Measurements from ENCODE around the gene AIF1.

The AIF1 gene

GRCh38 chr6:31642798-31643570 lies 27.9 kb downstream of the AIF1 start:
- DNase-seq (ENCODE audit: low read depth), result no peak

GRCh38 chr6:31643818-31644454 lies 28.9 kb downstream of the AIF1 start:
- no peak for DNase-seq (ENCODE audit: low read depth)

- no peak for DNase-seq (ENCODE audit: low read depth)
These were observed 30.3 kb downstream of the AIF1 start for GRCh38 chr6:31645325-31645724.

- DNase-seq (ENCODE audit: low read depth), result peak; percentile 89
These were observed 36.7 kb downstream of the AIF1 start for GRCh38 chr6:31651602-31652191.

GRCh38 chr6:31652925-31653724 lies 38.1 kb downstream of the AIF1 start:
- peak; percentile 92 for DNase-seq (ENCODE audit: low read depth)

- DNase-seq (ENCODE audit: low read depth), result no peak
These were observed 39.7 kb downstream of the AIF1 start for GRCh38 chr6:31654574-31655348.

- no peak for DNase-seq (ENCODE audit: low read depth)
These were observed 40.6 kb downstream of the AIF1 start, which contains the start of gene APOM for GRCh38 chr6:31655349-31656237. Gene APOM (plus strand): TSS chr6:31655894. CDS start chr6:31655967, 73 bp downstream.

GRCh38 chr6:31657406-31658157 lies 42.5 kb downstream of the AIF1 start:
- DNase-seq (ENCODE audit: low read depth), result no peak

GRCh38 chr6:31658158-31658688 lies 43.2 kb downstream of the AIF1 start:
- DNase-seq (ENCODE audit: low read depth), result no peak

- no peak for DNase-seq (ENCODE audit: low read depth)
These were observed 44.1 kb downstream of the AIF1 start for GRCh38 chr6:31658983-31659648.

- peak; percentile 53 for DNase-seq (ENCODE audit: low read depth)
These were observed 44.8 kb downstream of the AIF1 start for GRCh38 chr6:31659649-31660380.

GRCh38 chr6:31660381-31661261 lies 45.6 kb downstream of the AIF1 start, which contains the start of gene C6orf47:
Gene C6orf47 (minus strand): TSS chr6:31660778. CDS start chr6:31659947, 831 bp downstream.
- DNase-seq (ENCODE audit: low read depth), result peak; percentile 84

GRCh38 chr6:31661262-31662123 lies 46.5 kb downstream of the AIF1 start:
- DNase-seq (ENCODE audit: low read depth), result no peak

GRCh38 chr6:31662124-31662723 lies 47.2 kb downstream of the AIF1 start:
- DNase-seq (ENCODE audit: low read depth), result no peak

- peak; percentile 23 for DNase-seq (ENCODE audit: low read depth)
These were observed 48.3 kb downstream of the AIF1 start for GRCh38 chr6:31663126-31663960.

Data from EH (cell line).